HFF-Myc (cell line): ENCODE data around the gene TXNDC11.

Source experiments
- DNase-seq: peaks from one replicate; pipeline ENCODE4 v3.0.0-alpha.2; 2011; ENCODE audit warnings: low read depth; ENCODE audit errors: extremely low read depth
- H3K4me3 ChIP-seq: replicated peaks from 2 replicates; pipeline ENCODE4 v1.5.1; 2011; ENCODE audit warnings: low read depth, mild to moderate bottlenecking, control low read depth, low read length
- TF ChIP-seq, protein P1 (sequence below): IDR thresholded peaks from 2 replicates; pipeline ENCODE4 v1.5.1; 2012; ENCODE audit warnings: mild to moderate bottlenecking, low read depth, low read length, control low read depth; ENCODE audit errors: missing control alignments

Gene TXNDC11

DNA sequence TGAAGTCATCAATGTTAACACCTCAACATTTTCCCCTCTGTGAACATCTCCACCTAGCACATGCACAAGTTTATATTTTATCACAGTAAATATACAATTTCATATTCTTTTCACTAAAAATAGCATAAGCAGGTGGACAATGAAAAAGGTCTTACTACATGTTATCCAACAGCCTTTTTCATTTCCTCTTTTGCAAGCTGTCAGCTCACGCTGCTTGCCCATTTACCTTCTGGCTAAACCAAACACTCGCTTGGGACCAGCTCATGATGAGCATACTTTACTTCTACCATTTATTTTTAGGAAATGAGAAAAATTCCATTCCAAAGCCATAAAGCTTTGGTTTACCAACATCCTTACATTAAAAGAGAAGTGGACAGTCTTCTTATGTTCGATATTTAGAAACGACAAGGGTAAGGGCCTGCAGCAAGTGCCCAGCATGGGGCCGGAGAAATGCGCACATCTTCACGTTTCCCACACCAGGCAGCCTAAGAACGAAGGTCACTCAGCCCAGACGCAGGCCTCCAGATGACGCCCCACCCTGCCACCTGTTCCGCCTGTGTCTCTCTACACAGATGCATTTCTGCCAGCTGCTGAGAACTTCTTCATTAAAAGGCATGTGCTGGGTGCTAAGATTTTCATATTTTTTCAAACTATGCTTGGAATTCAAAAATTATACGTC, 60.5 kb downstream of the TXNDC11 start:
- no peak for DNase-seq
- TF ChIP-seq, protein P1, sequence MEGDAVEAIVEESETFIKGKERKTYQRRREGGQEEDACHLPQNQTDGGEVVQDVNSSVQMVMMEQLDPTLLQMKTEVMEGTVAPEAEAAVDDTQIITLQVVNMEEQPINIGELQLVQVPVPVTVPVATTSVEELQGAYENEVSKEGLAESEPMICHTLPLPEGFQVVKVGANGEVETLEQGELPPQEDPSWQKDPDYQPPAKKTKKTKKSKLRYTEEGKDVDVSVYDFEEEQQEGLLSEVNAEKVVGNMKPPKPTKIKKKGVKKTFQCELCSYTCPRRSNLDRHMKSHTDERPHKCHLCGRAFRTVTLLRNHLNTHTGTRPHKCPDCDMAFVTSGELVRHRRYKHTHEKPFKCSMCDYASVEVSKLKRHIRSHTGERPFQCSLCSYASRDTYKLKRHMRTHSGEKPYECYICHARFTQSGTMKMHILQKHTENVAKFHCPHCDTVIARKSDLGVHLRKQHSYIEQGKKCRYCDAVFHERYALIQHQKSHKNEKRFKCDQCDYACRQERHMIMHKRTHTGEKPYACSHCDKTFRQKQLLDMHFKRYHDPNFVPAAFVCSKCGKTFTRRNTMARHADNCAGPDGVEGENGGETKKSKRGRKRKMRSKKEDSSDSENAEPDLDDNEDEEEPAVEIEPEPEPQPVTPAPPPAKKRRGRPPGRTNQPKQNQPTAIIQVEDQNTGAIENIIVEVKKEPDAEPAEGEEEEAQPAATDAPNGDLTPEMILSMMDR: no peak
- no peak overlapping the region for H3K4me3 ChIP-seq

DNA sequence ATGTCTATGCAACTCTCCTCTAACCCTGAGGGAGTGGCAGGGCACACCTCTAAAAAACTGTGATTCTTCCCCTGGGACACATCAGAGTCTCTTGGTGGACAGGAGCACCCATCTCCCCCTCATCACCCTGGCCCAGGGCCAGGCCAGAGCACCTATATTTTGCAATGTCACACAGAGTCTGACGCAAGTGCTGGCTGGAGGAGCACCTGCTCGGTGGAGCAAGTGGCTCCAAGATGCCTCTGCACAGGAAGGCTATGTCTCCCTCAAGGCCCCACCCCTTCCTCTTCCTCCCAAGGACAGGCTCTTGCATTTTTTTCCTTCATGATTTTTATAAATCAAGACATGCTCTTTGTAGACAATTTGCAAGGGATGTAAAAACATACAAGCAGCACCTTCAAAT, 61.1 kb downstream of the TXNDC11 start:
- TF ChIP-seq, protein P1: no peak

DNA sequence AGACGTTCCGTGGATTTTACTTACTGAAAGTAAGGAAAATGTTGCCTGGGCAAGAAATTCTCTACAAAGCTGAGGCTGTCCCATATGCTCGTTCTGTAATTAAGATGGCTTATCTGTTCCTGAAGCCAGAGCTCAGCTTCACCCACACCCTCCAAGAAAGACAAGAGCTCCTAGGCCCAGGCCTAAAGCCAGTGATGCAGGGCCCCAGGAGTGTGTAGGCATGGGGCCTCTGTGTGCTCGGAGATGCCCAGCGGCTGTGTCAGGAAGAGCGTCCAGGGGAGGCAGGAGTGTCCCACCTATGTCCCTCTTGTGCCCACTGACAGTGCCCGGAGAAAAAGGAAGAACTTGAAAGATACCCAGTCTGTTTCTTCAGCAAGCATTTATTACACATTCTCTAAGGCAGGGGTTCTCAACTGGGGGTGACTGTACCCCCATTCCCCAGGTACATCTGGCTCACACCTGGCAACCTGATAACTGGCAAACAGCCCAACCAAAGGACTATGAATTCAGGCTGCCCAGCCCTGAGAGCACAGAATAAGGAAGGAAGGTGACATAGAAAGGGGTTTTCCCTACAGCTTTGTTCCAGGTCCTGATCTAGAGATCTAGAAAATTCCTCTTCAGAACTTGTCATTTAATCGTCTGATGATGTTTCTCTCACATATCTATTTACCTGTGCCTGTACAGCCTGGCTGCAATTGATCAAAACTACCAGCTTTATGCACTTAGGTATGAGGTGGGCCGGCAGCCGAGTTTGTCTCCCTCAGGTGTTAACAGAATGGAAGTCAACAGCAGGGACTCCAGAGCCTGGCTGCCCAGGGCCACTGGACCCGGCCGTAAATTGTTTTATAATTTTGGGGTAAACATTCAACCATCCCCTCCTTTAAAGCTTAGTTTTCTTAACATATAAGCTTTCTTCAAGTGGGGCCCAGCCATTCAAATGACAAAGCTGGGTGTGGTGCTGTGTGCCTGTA, 62.4 kb downstream of the TXNDC11 start:
- H3K4me3 ChIP-seq: no peak overlapping the region
- TF ChIP-seq, protein P1: no peak
- DNase-seq: no peak

More for the DNA sequence above, 61.1 kb downstream of the TXNDC11 start:
- no peak for DNase-seq
- H3K4me3 ChIP-seq: no peak overlapping the region

DNA sequence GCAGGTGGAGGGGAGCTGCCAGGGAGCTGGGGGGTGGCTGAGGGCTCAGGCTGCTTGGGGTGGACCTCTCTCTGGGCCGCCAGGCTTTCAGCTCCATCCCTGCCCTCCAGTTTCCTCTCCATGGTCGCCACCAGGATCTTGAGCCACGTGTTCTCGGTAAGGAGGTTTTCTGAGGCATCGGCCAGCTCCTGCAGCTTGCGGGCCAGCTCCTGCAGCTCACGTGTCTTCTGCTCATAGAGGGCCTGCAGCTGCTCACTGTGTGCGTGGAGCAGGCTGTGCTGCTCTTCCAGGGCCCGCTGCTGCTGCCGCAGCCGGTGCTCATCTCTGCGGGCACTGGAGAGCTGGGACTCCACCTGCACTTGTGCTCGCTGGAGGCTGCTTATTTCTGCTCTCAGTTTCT, 63.4 kb downstream of the TXNDC11 start:
- TF ChIP-seq, protein P1: no peak
- DNase-seq: no peak
- H3K4me3 ChIP-seq: no peak overlapping the region

DNA sequence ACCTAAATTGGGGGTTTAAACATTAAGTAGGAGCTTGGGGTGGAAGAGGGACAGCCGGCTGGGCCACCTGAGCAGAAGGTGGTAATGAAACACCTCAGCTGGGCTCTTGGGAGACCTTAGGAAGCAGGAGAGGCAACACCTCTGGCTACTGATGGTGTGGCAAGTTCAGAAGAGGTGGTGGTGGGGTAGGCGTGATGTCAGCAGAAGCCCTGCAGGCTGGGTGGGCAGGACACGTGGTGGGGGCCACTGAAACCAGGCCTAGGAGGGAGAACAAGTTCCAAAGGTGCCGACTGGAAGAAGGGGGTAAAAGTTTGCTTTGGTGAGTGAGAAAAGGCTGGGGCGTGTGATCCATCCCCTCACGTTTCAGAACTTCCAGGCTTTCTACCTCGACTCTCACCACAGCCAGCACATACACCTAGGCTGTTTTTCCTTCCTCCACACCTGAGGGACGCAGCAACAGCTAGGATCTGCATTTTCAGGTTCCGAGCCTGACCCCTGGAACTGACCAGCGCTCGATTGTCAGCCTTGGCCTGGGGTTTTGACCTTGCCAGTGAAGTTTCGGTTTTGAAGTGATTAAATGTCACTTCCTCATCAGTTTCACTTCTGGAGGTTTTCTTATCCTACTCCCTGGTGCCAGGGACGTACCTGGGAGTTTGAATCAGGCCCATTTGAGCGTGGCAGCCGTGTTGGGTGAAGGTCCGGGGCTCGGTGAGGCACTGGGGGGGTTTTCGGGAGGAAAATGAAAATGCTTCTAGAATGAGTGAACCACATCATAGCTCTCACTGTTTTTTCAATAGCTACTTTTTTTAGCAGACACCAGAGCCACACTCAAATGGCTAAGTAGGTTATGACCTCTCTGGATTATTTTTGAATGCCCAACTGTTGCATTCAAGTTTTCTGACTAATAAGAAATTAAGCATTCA, 64.4 kb downstream of the TXNDC11 start:
- TF ChIP-seq, protein P1: no peak
- DNase-seq: no peak
- no peak overlapping the region for H3K4me3 ChIP-seq

DNA sequence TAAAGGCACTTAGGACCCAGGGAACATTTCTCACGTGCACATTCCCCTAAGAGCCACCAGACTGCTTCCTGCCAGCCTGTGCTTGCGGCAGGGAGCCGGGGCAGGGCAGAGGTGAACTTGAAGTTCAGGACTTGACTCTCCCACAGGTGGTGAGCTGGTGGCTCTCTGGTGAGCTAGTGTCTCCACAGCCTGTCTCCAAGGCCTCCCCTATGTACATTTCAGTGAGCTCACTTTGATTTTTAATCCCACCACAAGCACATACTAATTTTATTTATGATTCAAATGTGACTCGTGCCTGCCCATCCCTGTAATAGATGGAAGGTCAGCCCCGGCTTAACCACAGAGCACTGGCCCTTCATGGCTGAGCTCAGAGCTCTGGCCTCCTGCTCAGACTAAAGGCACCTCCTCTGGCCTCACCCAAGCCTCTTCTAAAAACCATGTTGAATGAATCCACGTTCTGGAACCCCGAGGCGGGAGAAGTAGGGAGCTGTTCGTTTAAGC, 65.2 kb downstream of the TXNDC11 start:
- no peak for DNase-seq
- no peak overlapping the region for H3K4me3 ChIP-seq
- TF ChIP-seq, protein P1: no peak
